GM18511 (cell line): Measurements from ENCODE around the gene DPP6.

Experiments used
- ATAC-seq: cut with Tn5 transposase; IDR thresholded peaks from one replicate; pipeline ENCODE4 v1.9.1; 2021; ENCODE audit warnings: mild to moderate bottlenecking, moderate library complexity; ENCODE audit not compliant: unreplicated experiment

Gene DPP6

GRCh38 chr7:154217688-154218340 is 165.6 kb downstream of the DPP6 start:
- no peak for ATAC-seq

DNA sequence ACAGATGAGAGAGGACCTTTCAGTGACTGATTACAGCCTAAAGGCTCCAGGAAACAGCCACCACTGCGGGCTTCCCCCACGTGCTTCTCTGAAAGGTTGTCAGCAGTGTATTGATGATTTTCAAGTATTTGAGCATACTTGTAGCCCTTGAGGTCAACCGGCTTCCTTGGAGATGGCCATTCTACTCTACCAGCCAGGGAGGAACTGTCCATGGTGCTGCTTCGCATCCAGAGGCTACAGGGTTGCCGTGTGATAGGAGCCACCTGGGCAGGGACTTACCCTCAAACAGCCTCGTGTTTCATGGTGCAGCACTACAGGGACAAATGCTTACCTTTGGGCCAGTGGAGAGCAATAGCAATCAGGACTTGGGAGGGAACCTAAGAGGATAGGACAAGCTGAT is 179.5 kb downstream of the DPP6 start:
- no peak for ATAC-seq

- ATAC-seq = no peak
Observed at GRCh38 chr7:154232700-154233099, 180.5 kb downstream of the DPP6 start.

DNA sequence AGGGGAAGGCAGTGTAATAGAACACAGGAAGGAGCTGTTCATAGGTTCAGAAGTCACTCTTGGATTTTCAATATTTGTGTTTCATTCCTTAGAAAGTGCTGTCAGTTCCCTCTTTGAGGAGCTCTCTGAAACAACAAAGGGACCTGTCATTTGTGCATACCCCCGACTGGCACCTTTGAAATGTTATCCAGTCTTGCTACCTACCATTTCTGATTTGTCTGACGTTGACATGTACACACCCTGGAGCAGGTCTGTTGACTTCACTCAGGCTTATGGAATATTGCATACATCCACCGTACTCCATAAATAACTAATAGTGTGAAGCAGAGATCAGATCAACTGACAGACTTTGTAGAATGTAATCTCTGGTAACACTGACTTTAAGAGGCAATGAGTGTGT is 189.8 kb downstream of the DPP6 start:
- no peak for ATAC-seq

DNA sequence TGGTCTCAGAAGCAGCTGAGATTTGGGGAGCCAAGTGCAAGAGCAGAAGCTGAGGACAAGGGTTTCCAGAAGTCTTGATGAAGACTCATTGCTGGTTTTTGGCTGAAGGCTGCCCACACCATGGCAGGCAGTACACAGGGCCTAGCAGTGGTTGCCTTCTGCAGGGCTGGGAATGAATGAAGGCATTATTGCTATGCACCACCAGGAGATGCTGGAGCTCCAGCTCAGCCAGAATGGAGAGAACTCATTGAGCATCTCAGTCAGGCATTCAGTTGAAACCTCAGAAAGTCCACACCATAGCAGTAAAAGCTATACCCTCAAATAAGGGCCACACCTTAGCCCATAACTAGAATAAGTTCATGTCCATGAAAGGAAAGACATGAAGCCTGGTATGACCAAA is 190.5 kb downstream of the DPP6 start:
- ATAC-seq = no peak

GRCh38 chr7:154252046-154252445 is 199.8 kb downstream of the DPP6 start:
- no peak for ATAC-seq

DNA sequence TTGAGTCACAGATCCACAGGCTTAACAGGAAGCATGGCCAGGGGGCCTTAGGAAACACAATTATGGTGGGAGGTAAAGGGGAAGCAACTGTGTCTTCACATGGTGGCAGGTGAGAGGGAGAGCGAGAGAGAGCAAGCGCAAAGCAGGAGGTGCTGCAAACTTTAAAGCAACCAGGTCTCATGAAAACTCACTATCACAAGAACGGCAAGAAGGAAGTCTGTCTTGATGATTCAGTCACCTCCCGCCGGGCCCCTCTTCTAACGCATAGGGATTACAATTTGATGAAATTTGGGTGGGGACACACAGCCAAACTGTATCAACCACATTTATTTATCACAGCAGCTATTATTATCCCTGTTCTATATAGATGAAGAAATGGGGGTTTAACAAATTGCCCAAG is 201.6 kb downstream of the DPP6 start:
- ATAC-seq = no peak

DNA sequence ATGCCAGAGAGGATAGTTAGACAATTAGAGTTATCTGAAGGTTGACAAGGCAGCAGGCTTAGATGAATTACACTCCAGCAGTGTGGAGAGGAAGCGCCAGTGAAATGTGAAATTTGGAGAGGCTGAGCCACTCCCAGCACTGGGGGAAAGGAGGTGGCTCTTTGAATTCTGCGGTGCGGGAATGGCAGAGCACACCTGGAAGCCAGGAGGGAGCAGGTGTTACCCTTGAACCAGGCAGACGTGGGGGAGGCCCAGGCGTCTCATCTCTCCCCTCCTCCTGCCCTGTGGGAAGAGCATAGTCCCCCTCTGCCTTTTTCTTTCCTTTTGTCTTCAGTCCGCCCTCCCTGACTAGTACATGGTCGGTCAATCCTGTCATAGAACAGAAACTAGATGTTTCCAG is 203.1 kb downstream of the DPP6 start:
- ATAC-seq = no peak

DNA sequence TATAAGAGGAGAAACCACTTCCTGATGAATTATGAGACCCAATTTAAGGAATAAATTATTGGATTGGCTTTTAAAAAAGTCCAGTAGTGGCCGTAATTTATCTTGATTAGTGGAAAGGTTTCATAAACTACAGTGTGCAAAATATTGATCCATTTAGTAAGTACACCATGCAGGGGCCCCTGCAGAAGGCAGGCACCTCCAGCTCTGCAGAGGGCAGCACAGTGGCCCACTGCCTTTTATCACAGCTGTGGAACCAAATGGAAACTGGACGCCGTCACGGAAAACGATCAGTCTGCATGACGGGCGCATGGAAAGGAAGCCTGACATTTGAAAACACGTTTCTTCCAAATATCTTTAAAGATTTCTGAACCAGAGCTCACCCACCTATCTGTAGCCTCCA is 204.0 kb downstream of the DPP6 start:
- ATAC-seq = no peak

DNA sequence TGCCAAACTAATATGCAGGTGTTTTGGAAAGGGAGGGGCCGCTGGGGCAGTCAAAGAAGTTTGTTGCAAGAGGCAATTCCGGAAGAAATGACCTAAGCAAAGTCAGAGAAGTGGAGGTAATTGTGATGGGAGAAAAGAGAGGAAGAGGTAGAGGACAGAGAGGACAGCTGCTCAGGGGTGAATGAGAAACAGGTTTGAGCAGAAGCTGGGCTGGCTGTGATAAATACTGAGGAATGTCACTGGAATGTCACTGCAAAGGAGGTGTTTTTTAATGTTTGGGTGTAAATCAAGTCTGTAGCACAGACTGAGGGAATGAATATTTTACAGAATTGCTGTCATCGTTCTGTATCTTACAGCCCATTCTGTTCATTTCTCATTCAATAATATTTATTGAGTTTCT is 207.2 kb downstream of the DPP6 start:
- no peak for ATAC-seq

GRCh38 chr7:154287356-154287755 is 235.2 kb downstream of the DPP6 start:
- no peak for ATAC-seq

- ATAC-seq = no peak
Observed at GRCh38 chr7:154289119-154289518, 236.9 kb downstream of the DPP6 start.

DNA sequence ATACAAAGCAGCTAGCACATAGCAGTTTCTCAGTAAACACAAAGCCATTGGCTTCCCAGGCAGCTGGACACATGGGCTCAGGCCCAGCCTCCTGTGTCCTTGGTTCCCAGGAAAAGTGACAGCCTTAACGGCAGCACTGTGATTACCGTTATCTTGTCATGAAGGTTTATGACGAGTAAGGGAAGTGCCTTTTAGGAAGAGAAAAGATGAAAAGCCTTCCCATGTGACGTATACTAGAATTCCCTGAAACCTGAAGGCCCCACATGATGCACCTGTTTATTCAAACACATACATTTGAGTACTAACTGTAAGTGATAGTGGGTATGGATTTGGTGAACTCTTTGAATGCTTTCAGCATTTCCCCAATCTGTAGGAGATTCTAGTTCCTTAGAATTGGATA is 244.2 kb downstream of the DPP6 start:
- ATAC-seq = no peak

DNA sequence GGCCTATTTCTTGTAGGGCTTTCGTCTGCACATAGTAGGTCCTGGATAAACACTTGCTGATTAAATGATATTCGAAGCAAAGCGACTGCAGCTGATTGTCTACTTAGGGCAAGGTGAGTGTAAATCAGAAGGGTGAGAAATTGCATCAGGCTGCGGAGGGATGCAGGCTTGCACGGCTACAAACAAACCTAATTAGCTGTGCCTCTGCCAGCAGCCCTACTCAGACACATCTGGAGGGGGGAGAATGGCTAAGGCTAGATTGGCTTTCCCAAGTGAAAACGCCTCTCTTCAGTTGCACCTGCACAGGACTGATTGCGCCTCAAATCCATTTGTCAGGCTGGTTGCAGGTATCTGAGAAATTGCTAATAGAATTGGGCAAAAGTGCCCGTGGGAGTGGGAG is 247.5 kb downstream of the DPP6 start:
- ATAC-seq = no peak

DNA sequence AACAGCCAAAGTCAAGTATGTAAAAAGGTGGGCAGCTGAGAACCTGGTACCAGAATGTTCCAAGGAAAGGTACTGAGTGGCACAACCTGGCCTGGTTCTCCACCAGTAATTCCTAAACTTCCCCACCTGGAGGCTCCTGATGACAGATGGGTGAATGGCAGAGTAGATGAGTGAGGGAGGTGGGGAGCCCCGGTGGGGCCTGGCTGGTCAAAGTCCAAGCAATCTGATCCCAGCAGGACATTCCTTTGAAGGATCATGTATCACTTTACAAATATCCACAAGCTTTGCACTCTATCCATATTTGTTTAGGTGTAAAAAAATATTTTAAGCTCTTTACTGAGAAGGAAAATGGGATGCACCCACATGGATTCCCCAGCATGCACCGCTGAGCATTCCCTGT is 250.2 kb downstream of the DPP6 start:
- no peak for ATAC-seq

- ATAC-seq = no peak
Observed at GRCh38 chr7:154304231-154304630, 252.0 kb downstream of the DPP6 start.

- no peak for ATAC-seq
Observed at GRCh38 chr7:154304740-154305700, 252.8 kb downstream of the DPP6 start.

- no peak for ATAC-seq
Observed at GRCh38 chr7:154306036-154306435, 253.8 kb downstream of the DPP6 start.

DNA sequence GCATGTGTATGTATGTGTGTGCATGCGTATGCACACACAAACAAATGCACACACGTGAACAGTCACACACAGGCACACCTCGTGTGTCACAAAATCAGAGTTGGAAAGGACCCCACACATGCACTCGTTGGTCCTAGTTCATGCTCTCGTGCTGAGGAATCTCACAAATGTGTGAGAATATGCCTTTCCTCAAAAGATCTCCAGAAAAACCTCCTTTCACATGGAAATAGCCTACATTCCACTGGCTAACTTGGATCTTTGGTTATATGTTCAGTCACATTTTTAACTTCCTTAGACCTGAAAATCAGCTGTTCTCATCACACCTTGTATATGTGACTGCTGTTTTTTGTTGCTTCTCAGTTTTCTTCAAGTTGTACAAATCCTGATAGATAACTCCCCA is 256.7 kb downstream of the DPP6 start:
- no peak for ATAC-seq

- ATAC-seq = no peak
Observed at GRCh38 chr7:154310114-154310513, 257.9 kb downstream of the DPP6 start.

DNA sequence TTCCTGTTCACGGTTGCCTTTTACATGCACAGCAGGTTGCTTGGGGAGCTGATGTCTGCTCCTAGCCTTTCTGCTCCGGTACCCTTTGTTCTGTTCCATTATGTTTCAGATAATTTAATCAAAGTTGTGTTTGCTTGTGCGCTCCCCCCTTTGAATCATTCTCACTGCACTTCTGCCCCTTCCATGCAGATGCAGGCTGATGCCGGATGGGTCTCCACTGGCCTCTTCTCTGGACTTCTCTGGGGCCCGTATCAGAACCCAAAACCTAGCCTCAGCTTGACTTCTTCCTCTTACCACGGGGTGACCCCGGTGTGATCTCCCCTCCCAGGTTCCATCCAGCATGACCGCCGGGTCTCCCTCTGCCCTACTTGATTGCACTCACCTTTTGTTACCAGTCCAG is 272.0 kb downstream of the DPP6 start:
- no peak for ATAC-seq

GRCh38 chr7:154326421-154326820 is 274.2 kb downstream of the DPP6 start:
- no peak for ATAC-seq
